IPS DF 19.7 (cell line): ENCODE measurements around the gene EPB42.

ENCODE experiments used
- DNase-seq: peaks from one replicate; pipeline ENCODE4 v3.0.0-alpha.2; 2013; ENCODE audit warnings: low read depth, low spot score

EPB42 gene

DNA sequence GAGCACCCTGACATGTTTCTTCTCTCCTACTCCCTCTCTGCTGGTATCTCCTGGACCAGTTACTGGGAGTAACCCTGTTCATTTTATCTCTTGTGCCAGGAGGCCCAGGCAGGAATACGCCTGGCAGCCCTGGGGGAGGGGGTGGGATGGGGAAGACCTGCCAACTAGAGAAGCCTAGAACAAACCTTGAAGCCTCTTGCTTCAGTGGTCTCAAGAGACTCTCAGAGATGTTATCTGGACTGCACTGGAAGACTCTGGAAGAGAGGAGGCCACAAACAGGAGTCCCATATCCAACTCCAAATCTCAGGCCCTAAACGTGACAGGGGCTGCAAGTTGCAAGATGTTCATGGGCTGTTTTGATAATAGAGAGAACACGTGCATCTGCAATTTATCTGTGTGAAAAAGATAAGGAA lies at the start of gene EPB42:
EPB42 (minus strand) TSS at position 28 of the 413 bp plus-strand sequence. CDS start 193 bp downstream, outside the sequence.
- DNase-seq = no peak

- no peak for DNase-seq
These were observed 49.4 kb upstream of the EPB42 start for GRCh38 chr15:43270113-43270665.

DNA sequence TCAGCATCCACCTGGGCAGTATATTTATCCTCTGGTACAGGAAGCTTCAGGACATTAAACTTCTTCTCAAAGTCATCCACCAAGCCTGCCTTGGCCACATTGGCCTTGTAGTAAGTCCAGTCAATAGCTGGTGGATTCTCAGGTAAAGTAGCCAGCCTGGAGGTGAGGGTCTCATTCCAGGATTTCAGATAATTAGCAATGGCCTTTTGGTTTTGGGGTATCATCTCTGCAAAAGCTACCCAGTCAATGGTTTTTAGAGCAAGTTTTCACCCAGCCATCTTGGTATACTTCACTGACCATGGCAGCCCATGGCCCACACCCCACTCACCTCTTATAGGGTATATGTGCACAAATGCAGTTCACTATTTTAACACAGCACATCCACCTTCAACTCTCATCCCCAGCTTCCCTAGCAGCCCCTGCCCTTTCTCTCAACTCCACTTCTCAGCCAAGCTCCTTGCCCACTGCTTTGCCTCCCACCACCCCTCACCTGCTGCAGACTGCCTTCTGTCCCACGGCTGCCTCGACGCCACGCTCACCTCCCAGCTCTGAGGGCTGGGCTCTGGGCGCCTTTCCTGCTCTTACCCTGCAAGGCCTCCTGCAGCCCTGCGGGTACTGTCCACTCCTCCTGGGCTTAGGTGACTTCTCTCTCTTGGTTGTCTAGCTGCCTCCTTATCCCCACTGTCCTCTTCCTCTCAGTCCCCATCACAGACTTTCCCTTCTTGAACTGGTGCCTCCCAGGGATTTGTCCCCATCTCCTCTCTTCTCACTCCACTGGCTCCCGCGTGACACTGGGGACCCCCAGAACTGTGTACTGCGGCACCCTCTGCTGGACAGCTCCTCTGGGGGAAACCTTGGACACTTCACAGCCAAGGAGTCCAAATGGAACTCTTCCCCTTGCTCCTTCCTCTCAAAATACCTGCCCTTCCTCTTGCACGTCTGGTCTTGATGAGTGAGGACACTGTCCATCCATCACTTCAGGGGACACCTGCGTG lies 47.6 kb upstream of the EPB42 start:
- no peak for DNase-seq

GRCh38 chr15:43267439-43267838 lies 46.6 kb upstream of the EPB42 start:
- DNase-seq = no peak

DNA sequence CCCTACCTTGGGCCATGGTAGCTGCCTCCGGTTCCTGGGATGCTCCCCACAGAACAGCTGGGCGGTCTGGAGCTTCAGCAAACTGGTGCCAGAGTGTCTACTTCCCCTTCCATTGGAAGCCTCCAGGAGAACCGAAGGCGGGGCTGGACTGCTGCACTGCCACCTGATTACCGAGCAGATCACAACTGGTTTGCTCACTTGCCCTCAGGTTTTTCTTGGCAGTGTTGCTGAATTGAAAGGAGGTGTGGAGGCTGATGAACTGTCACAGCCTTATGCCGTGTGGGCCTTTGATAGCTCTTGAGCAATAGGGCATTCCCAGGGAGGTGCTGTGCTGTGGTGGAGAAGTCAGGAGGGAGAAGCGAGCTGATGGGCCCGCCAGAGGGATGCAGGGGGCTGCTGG lies 46.0 kb upstream of the EPB42 start, which contains the start of gene TGM5:
TGM5 (minus strand) TSS at position 95 of the 400 bp plus-strand sequence; CDS start at position 16, 79 bp downstream.
- no peak for DNase-seq

DNA sequence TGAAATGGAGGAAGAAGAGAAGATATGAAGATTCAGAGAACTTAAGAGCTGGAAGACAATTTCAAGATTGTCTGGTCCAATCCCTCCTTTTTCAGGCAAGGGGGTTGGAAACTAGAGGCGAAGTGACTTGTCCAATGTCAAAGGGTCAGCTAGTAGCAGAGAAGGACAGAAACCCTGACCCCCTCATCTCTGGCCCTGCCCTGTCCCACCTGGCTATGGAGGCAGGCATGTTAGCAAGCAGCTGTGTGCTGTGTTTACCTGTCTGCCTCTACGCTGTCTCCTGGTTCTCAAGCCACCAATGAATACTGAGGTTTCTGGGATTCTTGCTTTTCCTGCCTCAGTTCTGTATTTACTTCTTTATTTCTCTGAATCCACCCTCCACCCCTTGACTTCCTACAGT lies 45.6 kb upstream of the EPB42 start:
- no peak for DNase-seq

DNA sequence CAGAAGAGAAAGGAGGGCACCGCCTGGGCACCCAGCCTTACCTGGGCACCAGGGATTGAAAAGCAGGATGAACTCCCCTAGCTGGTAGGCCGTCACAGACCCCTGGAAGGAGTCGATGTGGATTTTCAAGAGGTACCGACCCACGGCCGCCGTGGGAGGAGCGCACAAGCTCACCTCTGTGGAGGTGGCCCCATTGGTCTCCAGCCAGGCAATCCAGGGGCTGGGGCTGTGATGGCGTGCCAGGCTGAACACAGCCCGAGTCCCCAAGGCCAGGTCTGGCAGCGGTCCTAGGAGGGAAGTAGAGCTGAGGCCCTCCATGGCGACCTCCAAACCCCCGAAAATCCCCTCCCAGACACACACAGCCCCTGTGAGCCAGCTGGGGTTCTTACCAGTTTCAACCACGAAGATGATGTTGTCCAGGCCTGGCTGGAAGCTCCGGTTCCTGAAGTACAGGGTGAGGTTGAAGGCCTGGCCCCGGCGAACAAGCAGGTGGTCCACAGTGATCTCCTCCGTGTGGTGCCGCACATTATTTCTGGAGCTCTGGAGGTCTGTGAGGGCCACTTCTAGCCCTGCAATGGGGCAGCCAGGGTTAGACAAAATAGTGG lies 39.3 kb upstream of the EPB42 start:
- DNase-seq = no peak

GRCh38 chr15:43258781-43259180 lies 38.0 kb upstream of the EPB42 start:
- no peak for DNase-seq

DNA sequence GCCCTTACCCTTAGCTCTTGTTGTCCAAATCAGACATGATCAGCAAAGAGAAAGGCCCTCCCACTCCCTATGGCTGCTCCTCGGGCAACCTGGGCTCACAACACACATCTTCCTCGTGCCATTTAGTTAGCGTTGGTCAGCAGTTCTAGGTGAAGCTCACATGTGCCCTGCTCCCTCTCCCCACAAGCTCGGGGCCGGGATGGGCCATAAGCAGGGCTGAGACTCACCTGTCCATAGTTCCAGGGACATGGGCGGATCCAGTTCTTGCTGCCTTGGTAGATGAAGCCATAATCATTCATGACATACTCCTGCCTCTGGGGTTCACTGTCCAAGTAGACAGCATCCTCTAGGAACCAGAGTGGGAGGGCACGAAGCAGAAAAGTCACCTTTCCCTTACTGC lies 35.5 kb upstream of the EPB42 start:
- no peak for DNase-seq

DNA sequence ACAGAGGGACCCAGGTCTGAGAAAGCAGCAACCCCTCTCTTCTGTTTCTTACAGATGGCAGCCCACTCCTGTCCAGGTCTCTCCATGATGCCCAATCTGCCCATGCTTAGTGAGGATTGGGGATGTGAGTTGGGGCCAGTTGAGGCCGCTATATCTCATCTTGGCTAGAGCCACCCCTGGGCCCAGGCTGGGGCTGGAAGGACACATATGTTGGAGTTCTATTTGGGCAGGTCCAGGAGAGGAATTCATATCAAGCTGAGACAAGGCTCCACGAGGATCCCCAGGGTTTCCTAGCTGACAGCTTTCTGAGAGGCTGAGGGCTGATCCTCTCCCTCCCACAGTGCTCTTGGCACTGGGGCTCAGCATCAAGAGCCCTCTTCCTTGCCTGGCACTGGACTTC lies 34.6 kb upstream of the EPB42 start:
- no peak for DNase-seq

GRCh38 chr15:43253431-43254403 lies 32.9 kb upstream of the EPB42 start:
- no peak for DNase-seq

- no peak for DNase-seq
These were observed 31.0 kb upstream of the EPB42 start for GRCh38 chr15:43251871-43252250.

DNA sequence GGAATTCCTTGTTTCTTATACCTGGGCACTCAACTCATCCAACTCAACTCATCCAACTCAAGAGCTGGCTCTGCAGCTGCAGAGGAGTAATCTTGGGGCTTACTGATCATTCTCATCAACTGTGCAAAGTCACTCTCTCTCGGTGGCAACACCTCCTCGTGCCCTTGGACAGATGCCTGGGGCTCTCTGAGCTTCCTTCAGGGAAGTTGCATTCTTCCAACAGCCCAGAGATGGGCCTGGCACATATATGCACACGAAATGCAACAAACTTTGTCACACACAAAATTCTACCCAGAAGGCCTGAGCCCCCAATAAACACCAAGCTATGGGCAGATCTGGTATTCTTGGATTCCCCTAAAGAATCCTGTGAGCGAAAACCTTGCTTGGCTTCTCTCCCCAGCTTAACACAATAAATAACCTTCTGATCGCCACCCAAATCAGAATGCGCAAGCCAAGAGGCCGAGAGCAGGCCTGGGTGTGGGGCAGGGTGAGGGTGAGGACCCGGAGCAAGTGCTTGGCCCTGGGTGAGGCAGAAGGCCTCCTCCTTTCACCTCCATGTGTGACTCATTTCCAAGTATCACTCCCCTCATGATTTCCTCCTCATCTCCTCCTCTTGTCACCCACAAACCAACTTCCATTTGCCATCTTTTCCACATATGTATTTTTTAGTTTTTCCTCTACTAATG lies 30.5 kb upstream of the EPB42 start:
- no peak for DNase-seq

GRCh38 chr15:43250785-43251184 lies 30.0 kb upstream of the EPB42 start:
- DNase-seq = no peak

DNA sequence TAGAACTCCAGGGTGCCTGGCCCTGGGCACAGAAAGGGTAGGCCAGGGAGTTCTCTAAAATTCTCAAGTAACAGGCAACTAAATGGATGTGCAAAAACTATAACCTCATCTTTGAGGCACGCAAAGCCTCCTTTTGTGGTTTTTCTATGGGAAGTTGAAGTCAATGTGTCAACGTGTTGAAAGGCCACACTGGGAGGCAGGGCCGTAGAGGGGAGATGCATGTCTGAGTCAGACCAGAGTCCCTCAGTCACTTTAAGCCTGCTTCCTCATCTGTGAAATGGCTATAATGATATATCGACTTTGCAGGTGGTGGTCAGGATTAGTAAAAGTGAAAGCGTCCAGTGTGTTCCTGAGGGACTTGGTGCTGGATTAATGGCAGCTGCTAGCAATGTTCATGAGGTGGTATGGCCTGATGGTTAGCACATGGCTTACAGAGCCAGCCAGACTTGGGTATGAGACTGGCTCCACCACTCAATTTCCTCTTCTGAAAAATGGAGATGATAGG lies 28.9 kb upstream of the EPB42 start:
- DNase-seq = no peak

DNA sequence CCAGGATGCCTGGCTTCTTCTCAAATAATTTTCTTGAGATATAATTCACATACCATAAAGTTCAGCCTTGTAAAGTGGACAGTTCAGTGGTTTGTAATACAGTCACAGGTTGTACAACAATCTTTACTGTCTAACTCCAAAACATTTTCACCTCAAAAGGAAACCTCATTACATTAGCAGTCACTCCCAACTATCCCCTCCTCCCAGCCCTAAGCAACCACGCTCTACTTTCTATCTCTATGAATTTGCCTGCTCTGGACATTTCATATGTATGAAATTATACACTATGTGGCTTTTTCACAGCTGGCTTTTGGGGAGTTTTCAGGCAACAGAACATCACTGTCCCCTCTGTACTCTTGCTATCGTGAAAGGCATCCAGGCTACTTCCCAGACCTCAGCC lies 28.4 kb upstream of the EPB42 start:
- DNase-seq = no peak

- no peak for DNase-seq
These were observed 25.5 kb upstream of the EPB42 start for GRCh38 chr15:43246261-43246774.

DNA sequence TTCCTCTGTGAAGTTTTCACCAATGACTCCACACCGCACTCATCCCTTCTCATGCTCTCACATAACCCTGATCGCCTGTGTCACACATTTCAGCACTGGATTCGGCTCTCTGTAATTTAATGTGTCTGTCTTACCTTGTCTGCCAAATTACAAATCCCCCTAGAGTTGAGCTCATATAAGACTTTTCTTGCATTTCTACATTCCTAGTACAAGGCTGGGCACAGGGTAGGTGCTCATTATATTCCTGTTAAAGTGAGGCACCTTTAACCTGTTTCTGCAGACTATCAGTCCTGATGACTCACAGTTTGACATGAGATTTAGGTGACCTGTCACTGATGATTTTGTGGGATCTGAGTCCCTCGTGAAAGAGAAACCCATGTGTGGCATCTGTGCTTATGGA lies 23.3 kb upstream of the EPB42 start:
- no peak for DNase-seq

GRCh38 chr15:43243020-43243645 lies 22.3 kb upstream of the EPB42 start:
- DNase-seq = no peak

- no peak for DNase-seq
These were observed 21.8 kb upstream of the EPB42 start for GRCh38 chr15:43242616-43243015.
